HepG2 (cell line): ENCODE data around the gene CFAP61. TPM values are rescaled to one million over a fixed set of nuclear protein-coding genes. Genes with fewer than 3 reads are reported as not detected.

Source experiments
- CEBPG ChIP-seq: IDR thresholded peaks from 2 replicates; pipeline ENCODE4 v1.6.1; 2016
- HNRNPL ChIP-seq: fragments of 200-400 bp; formaldehyde crosslinking; IDR thresholded peaks from 2 replicates; pipeline ENCODE4 v1.6.1; 2017; ENCODE audit warnings: mild to moderate bottlenecking, low read depth, low read length
- HNRNPUL1 ChIP-seq: fragments of 200-400 bp; formaldehyde crosslinking; IDR thresholded peaks from 2 replicates; pipeline ENCODE4 v1.6.1; 2017; ENCODE audit warnings: low read depth, mild to moderate bottlenecking, low read length, moderate library complexity
- JDP2 ChIP-seq: sonication (generic); formaldehyde crosslinking; IDR thresholded peaks from 2 replicates; pipeline ENCODE4 v1.8.1; 2022; ENCODE audit warnings: missing genetic modification reagents, borderline replicate concordance
- KLF12 ChIP-seq: sonication (generic); formaldehyde crosslinking; IDR thresholded peaks from 2 replicates; pipeline ENCODE4 v1.4.0; 2020; ENCODE audit warnings: missing genetic modification reagents, borderline replicate concordance
- MAFK ChIP-seq, 2 experiments: IDR thresholded peaks in 1 of 2; conservative IDR thresholded peaks in 1 of 2; 2 replicates each; pipeline ENCODE4 v1.6.1; 2011; ENCODE audit warnings: improper control_type of control experiment in 2 of 2, low read length in 2 of 2
- PCBP2 ChIP-seq: fragments of 200-400 bp; formaldehyde crosslinking; optimal IDR thresholded peaks from 2 replicates; pipeline ENCODE3; 2018; ENCODE audit warnings: low read length, low read depth; ENCODE audit not compliant: poor library complexity, severe bottlenecking
- RELA ChIP-seq: sonication (generic); formaldehyde crosslinking; IDR thresholded peaks from 2 replicates; pipeline ENCODE4 v1.4.0; 2020; ENCODE audit warnings: missing genetic modification reagents
- SETDB1 ChIP-seq: sonication (generic); formaldehyde crosslinking; IDR thresholded peaks from 2 replicates; pipeline ENCODE4 v1.5.1; 2020; ENCODE audit warnings: missing genetic modification reagents, mild to moderate bottlenecking, borderline replicate concordance
- SP4 ChIP-seq: sonication (generic); formaldehyde crosslinking; IDR thresholded peaks from 2 replicates; pipeline ENCODE4 v1.8.1; 2023; ENCODE audit warnings: mild to moderate bottlenecking, missing genetic modification reagents
- ZKSCAN5 ChIP-seq: sonication (generic); formaldehyde crosslinking; IDR thresholded peaks from 2 replicates; pipeline ENCODE4 v1.5.1; 2020; ENCODE audit warnings: mild to moderate bottlenecking, missing genetic modification reagents
- ZNF766 ChIP-seq: sonication (generic); formaldehyde crosslinking; IDR thresholded peaks from 2 replicates; pipeline ENCODE4 v1.5.0; 2020; ENCODE audit warnings: missing genetic modification reagents, borderline replicate concordance
- polyA plus RNA-seq, 8 experiments: library from polyadenylated mRNA; depleted of rRNA in 3 of 8; stranded (reverse) in 7 of 8; unstranded in 1 of 8; fragments of >200 nt; fragmentation: Illumina TruSeq in 4 of 8; extraction: Trizol in 4 of 8; gene quantifications; 2 replicates each; pipeline versions ENCODE4 v1.2.1 to v1.2.3, GENCODE V29; 2011 to 2016; ENCODE audit warnings: low read depth in 4 of 8, missing spikeins in 1 of 8, mixed read lengths in 1 of 8; ENCODE audit not compliant: insufficient read depth in 1 of 8
- total RNA-seq, 5 experiments: library from RNA; depleted of rRNA; stranded (reverse); fragments of >200 nt; fragmentation: Illumina TruSeq; extraction: Trizol; gene quantifications; 2 replicates each; pipeline ENCODE4 v1.2.3, GENCODE V29; 2016; ENCODE audit warnings: low read depth in 1 of 5
- TF ChIP-seq, protein P1 (sequence below): IDR thresholded peaks from 2 replicates; pipeline ENCODE4 v1.6.1; 2016
- TF ChIP-seq, protein P2 (sequence below): sonication (generic); formaldehyde crosslinking; IDR thresholded peaks from 2 replicates; pipeline ENCODE4 v1.5.0; 2020; ENCODE audit warnings: mild to moderate bottlenecking, missing genetic modification reagents, borderline replicate concordance
- TF ChIP-seq, protein P3 (sequence below): sonication (generic); formaldehyde crosslinking; IDR thresholded peaks from 2 replicates; pipeline ENCODE4 v1.4.0; 2020; ENCODE audit warnings: missing genetic modification reagents
- TF ChIP-seq, protein P4 (sequence below): IDR thresholded peaks from 2 replicates; pipeline ENCODE4 v1.6.1; 2016; ENCODE audit warnings: low read depth

The CFAP61 gene
- total and polyA plus RNA-seq, 2 of the 13 experiments (the other 11 are each of a cell fraction or from before 2014, with no cell fraction given), result 0.27 TPM; not detected in 1

DNA sequence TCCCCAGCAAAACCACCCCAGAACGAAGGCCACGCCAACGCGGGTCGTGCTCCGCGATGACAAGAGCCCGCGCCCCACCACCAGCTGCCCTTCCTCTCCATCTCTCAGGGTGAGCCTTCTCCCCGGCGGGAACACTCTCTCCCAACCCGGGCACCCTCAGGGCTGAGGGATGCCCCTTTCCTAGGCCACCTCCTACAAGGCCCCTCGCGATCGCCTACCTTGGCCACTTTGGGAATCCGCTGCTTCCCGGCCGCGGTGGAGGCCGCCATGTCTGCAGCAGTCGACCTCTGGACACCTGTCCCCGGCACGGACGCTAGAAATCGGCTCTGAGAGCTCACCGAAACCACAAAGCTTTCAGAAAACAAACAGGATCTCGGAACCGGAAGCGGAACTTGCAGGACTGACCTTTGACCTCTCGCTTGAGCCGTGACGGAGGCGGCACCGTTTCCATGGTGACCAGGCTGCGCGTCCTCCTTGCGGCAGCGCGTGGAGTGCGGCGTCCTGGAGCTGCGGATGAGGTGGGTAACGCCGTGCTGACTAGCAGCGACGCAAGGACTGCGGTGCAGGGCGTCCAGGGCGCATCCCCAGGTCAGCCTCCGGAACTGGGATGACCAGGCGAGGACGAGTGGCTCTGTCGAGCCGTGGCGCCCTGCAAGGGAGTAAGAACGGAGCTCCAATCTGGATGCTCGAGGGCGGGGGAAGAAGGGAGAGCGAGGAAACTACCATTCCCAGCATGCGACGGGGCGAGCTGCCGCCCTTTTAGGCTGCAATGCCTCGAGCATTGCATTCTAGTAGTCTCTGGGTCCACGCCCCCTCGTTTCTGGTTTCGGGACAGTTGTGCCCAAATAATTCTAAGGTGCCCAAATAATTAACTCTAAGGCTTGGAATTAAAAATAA is at the start of gene CFAP61, which contains the start of gene CRNKL1 (continued):
- TF ChIP-seq, protein P1, sequence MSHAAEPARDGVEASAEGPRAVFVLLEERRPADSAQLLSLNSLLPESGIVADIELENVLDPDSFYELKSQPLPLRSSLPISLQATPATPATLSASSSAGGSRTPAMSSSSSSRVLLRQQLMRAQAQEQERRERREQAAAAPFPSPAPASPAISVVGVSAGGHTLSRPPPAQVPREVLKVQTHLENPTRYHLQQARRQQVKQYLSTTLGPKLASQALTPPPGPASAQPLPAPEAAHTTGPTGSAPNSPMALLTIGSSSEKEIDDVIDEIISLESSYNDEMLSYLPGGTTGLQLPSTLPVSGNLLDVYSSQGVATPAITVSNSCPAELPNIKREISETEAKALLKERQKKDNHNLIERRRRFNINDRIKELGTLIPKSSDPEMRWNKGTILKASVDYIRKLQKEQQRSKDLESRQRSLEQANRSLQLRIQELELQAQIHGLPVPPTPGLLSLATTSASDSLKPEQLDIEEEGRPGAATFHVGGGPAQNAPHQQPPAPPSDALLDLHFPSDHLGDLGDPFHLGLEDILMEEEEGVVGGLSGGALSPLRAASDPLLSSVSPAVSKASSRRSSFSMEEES (CRISPR knock-in tag), result peak; percentile 11
- TF ChIP-seq PCBP2, result no peak
- TF ChIP-seq RELA (CRISPR knock-in tag), result peak; percentile 79; the same call in 1 of the 2 replicates
- peak; percentile 92 for TF ChIP-seq SP4 (CRISPR knock-in tag)
- TF ChIP-seq, protein P2, sequence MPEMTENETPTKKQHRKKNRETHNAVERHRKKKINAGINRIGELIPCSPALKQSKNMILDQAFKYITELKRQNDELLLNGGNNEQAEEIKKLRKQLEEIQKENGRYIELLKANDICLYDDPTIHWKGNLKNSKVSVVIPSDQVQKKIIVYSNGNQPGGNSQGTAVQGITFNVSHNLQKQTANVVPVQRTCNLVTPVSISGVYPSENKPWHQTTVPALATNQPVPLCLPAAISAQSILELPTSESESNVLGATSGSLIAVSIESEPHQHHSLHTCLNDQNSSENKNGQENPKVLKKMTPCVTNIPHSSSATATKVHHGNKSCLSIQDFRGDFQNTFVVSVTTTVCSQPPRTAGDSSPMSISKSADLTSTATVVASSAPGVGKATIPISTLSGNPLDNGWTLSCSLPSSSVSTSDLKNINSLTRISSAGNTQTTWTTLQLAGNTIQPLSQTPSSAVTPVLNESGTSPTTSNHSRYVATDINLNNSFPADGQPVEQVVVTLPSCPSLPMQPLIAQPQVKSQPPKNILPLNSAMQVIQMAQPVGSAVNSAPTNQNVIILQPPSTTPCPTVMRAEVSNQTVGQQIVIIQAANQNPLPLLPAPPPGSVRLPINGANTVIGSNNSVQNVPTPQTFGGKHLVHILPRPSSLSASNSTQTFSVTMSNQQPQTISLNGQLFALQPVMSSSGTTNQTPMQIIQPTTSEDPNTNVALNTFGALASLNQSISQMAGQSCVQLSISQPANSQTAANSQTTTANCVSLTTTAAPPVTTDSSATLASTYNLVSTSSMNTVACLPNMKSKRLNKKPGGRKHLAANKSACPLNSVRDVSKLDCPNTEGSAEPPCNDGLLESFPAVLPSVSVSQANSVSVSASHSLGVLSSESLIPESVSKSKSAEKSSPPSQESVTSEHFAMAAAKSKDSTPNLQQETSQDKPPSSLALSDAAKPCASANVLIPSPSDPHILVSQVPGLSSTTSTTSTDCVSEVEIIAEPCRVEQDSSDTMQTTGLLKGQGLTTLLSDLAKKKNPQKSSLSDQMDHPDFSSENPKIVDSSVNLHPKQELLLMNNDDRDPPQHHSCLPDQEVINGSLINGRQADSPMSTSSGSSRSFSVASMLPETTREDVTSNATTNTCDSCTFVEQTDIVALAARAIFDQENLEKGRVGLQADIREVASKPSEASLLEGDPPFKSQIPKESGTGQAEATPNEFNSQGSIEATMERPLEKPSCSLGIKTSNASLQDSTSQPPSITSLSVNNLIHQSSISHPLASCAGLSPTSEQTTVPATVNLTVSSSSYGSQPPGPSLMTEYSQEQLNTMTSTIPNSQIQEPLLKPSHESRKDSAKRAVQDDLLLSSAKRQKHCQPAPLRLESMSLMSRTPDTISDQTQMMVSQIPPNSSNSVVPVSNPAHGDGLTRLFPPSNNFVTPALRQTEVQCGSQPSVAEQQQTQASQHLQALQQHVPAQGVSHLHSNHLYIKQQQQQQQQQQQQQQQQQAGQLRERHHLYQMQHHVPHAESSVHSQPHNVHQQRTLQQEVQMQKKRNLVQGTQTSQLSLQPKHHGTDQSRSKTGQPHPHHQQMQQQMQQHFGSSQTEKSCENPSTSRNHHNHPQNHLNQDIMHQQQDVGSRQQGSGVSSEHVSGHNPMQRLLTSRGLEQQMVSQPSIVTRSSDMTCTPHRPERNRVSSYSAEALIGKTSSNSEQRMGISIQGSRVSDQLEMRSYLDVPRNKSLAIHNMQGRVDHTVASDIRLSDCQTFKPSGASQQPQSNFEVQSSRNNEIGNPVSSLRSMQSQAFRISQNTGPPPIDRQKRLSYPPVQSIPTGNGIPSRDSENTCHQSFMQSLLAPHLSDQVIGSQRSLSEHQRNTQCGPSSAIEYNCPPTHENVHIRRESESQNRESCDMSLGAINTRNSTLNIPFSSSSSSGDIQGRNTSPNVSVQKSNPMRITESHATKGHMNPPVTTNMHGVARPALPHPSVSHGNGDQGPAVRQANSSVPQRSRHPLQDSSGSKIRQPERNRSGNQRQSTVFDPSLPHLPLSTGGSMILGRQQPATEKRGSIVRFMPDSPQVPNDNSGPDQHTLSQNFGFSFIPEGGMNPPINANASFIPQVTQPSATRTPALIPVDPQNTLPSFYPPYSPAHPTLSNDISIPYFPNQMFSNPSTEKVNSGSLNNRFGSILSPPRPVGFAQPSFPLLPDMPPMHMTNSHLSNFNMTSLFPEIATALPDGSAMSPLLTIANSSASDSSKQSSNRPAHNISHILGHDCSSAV (CRISPR knock-in tag), result no peak
- TF ChIP-seq, protein P3, sequence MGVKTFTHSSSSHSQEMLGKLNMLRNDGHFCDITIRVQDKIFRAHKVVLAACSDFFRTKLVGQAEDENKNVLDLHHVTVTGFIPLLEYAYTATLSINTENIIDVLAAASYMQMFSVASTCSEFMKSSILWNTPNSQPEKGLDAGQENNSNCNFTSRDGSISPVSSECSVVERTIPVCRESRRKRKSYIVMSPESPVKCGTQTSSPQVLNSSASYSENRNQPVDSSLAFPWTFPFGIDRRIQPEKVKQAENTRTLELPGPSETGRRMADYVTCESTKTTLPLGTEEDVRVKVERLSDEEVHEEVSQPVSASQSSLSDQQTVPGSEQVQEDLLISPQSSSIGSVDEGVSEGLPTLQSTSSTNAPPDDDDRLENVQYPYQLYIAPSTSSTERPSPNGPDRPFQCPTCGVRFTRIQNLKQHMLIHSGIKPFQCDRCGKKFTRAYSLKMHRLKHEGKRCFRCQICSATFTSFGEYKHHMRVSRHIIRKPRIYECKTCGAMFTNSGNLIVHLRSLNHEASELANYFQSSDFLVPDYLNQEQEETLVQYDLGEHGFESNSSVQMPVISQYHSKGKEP (CRISPR knock-in tag), result no peak
- TF ChIP-seq KLF12 (CRISPR knock-in tag), result peak; percentile 96
- peak; percentile 48; the same call in 1 of the 2 replicates for TF ChIP-seq CEBPG
- TF ChIP-seq HNRNPUL1, result no peak
- TF ChIP-seq HNRNPL, result peak; percentile 86
- TF ChIP-seq ZNF766 (CRISPR knock-in tag), result peak; percentile 99
- no peak for TF ChIP-seq SETDB1 (CRISPR knock-in tag)
- TF ChIP-seq JDP2 (CRISPR knock-in tag), result no peak
- TF ChIP-seq, protein P4, sequence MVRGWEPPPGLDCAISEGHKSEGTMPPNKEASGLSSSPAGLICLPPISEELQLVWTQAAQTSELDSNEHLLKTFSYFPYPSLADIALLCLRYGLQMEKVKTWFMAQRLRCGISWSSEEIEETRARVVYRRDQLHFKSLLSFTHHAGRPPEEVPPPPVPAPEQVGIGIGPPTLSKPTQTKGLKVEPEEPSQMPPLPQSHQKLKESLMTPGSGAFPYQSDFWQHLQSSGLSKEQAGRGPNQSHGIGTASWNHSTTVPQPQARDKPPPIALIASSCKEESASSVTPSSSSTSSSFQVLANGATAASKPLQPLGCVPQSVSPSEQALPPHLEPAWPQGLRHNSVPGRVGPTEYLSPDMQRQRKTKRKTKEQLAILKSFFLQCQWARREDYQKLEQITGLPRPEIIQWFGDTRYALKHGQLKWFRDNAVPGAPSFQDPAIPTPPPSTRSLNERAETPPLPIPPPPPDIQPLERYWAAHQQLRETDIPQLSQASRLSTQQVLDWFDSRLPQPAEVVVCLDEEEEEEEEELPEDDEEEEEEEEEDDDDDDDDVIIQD, result peak; percentile 88
- TF ChIP-seq MAFK (conservative IDR thresholded peaks at IDR 0.05 in 1 of 2, IDR thresholded peaks at IDR 0.05 in 1 of 2; ENCODE audit: low read length in 2 of 2), result no peak
- TF ChIP-seq ZKSCAN5 (CRISPR knock-in tag), result peak; percentile 35; the same call in 1 of the 2 replicates
